ENCODE results near the gene ZNF200. TPM values are rescaled to one million over a fixed set of nuclear protein-coding genes. Genes with fewer than 3 reads are reported as not detected.

Gene ZNF200
- total and polyA plus RNA-seq, 2 experiments from 2014 or later, result 4.6 to 12.5 TPM

- peaks cover 10% of the 10 kb centered on the region for H3K4me1 ChIP-seq (ENCODE audit: insufficient read depth)
- H3K27me3 ChIP-seq, result peaks cover 3% of the 10 kb centered on the region
- WGBS (ENCODE audit: low lambda C conversion rate, missing lambda C conversion rate), result 22% methylated on average over 29 of the region's 29 CpGs
- no peaks in the 10 kb centered on the region for H4K20me1 ChIP-seq (ENCODE audit: insufficient read depth, poor library complexity, severe bottlenecking)
- H3K9me3 ChIP-seq (ENCODE audit: low read depth), result no peaks in the 10 kb centered on the region
- peak overlapping the region; percentile 82 for H3K4me2 ChIP-seq
- peaks cover 42% of the 10 kb centered on the region for H3K79me2 ChIP-seq
- H2AFZ ChIP-seq, result peak overlapping the region; percentile 94
- no peaks in the 10 kb centered on the region for H3K9me2 ChIP-seq (replicated peaks; ENCODE audit: insufficient read depth)
- no peaks in the 10 kb centered on the region for H3K36me3 ChIP-seq (replicated peaks; ENCODE audit: insufficient read depth, low read depth)
- H3K4me3 ChIP-seq, result peak overlapping the region; percentile 91
- no peak for DNase-seq (ENCODE audit: low spot score)
- peak overlapping the region; percentile 100 for H3K27ac ChIP-seq
- TF ChIP-seq EZH2 (IDR thresholded peaks at IDR 0.05; ENCODE audit: borderline replicate concordance), result no peak
- no peak for TF ChIP-seq EZH2phosphoT487 (IDR thresholded peaks at IDR 0.05; ENCODE audit: low read depth, severe bottlenecking, unreplicated experiment)
- TF ChIP-seq CTCF (IDR thresholded peaks at IDR 0.05; ENCODE audit: poor library complexity), result no peak
Observed at GRCh38 chr16:3282103-3282729, 47.3 kb upstream of the ZNF200 start.

DNA sequence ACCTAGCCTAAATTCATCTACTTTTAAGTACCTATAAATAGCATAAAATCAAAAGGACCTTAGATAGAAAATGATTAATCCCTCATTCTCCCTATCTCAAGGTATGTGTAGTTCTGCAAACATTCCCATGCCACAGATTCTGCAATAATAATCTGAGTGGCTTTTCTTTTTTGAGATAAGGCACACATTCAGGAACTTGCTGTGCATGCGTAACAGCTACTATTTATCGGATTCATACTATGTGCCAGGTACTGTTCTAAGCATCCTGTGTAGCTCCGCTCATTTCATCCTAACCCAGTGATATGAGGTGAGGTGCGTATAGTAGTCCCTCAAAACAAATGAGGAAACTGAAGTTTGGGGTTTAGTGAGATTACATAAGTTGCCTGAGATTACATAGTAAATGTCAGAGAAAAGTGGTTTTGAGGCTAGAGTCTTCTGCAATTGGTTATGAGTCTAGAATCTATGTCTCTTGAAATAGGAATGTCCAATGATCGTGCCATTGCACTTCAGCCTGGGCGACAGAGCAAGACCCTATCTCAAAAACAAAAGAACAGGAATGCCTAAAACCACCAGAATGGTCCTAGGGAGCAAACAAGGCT is 46.4 kb upstream of the ZNF200 start:
- H3K36me3 ChIP-seq (replicated peaks; ENCODE audit: insufficient read depth, low read depth), result no peaks in the 10 kb centered on the region
- H3K79me2 ChIP-seq, result peaks cover 33% of the 10 kb centered on the region
- no peak for DNase-seq (ENCODE audit: low spot score)
- peak overlapping the region; percentile 100 for H3K27ac ChIP-seq
- peaks cover 12% of the 10 kb centered on the region for H3K27me3 ChIP-seq
- H3K4me3 ChIP-seq, result no peak overlapping the region
- TF ChIP-seq CTCF (IDR thresholded peaks at IDR 0.05; ENCODE audit: poor library complexity) (no peak), EZH2phosphoT487 (IDR thresholded peaks at IDR 0.05; ENCODE audit: low read depth, severe bottlenecking, unreplicated experiment) (no peak), EZH2 (IDR thresholded peaks at IDR 0.05; ENCODE audit: borderline replicate concordance) (no peak)
- WGBS (ENCODE audit: low lambda C conversion rate, missing lambda C conversion rate), result 97% methylated on average over 6 of the region's 6 CpGs
- H3K9me3 ChIP-seq (ENCODE audit: low read depth), result no peaks in the 10 kb centered on the region
- peaks cover 10% of the 10 kb centered on the region for H3K4me1 ChIP-seq (ENCODE audit: insufficient read depth)
- peak overlapping the region; percentile 82 for H3K4me2 ChIP-seq
- no peak overlapping the region for H2AFZ ChIP-seq
- no peaks in the 10 kb centered on the region for H3K9me2 ChIP-seq (replicated peaks; ENCODE audit: insufficient read depth)
- H4K20me1 ChIP-seq (ENCODE audit: insufficient read depth, poor library complexity, severe bottlenecking), result no peaks in the 10 kb centered on the region

DNA sequence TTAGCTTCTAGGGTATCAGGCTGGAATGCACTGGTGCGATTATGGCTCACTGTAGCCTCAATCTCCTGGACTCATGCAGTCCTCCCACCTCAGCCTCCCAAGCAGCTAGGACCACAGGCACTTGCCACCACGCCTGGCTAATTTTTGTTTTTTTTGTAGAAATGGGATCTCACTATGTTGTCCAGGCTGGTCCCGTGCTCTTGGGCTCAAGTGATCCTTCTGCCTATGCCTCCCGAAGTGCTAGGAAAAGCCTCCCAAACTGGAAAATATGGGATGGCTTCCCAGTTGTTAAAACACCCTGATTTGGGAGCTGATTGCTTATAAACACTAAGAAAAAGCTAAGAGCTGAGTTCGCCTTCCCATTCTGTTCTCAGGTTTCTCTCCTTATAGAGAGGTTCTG is 41.7 kb upstream of the ZNF200 start:
- no peaks in the 10 kb centered on the region for H3K9me2 ChIP-seq (replicated peaks; ENCODE audit: insufficient read depth)
- H4K20me1 ChIP-seq (ENCODE audit: insufficient read depth, poor library complexity, severe bottlenecking), result no peaks in the 10 kb centered on the region
- no peaks in the 10 kb centered on the region for H3K9me3 ChIP-seq (ENCODE audit: low read depth)
- no peak overlapping the region for H3K27ac ChIP-seq
- peaks cover 12% of the 10 kb centered on the region for H3K27me3 ChIP-seq
- TF ChIP-seq EZH2 (IDR thresholded peaks at IDR 0.05; ENCODE audit: borderline replicate concordance), result no peak
- H3K36me3 ChIP-seq (replicated peaks; ENCODE audit: insufficient read depth, low read depth), result no peaks in the 10 kb centered on the region
- H3K79me2 ChIP-seq, result peaks cover 3% of the 10 kb centered on the region
- H3K4me3 ChIP-seq, result no peak overlapping the region
- H3K4me1 ChIP-seq (ENCODE audit: insufficient read depth), result peaks cover 1% of the 10 kb centered on the region
- no peak overlapping the region for H2AFZ ChIP-seq
- WGBS (ENCODE audit: low lambda C conversion rate, missing lambda C conversion rate), result 91% methylated on average over 5 of the region's 5 CpGs
- no peak overlapping the region for H3K4me2 ChIP-seq
- DNase-seq (ENCODE audit: low spot score), result no peak

DNA sequence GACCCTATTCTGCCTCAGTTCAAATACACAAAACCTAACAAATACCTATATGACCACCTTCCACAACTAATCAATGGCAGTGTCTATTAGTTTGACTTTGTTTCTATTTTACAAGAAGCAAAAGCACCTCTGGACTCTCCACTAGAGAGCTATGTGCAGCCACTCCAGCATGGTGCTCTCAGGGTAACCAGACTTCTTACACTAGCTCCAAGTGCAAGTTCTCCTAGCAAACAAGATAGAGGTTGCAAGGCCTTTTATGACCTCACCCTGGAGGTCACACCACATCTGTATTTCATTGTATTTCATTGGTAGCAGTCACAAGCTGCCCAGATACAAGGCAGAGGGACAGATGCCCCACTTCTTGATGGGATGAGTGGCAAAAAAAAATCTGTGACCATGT is 40.0 kb upstream of the ZNF200 start:
- Histone ChIP-seq H3K4me2 (no peak overlapping the region), H3K9me2 (replicated peaks; ENCODE audit: insufficient read depth) (no peaks in the 10 kb centered on the region), H3K27me3 (peaks cover 12% of the 10 kb centered on the region), H3K4me3 (no peak overlapping the region), H3K27ac (no peak overlapping the region), H2AFZ (no peak overlapping the region), H3K79me2 (no peaks in the 10 kb centered on the region), H4K20me1 (ENCODE audit: insufficient read depth, poor library complexity, severe bottlenecking) (no peaks in the 10 kb centered on the region), H3K4me1 (ENCODE audit: insufficient read depth) (no peaks in the 10 kb centered on the region), H3K36me3 (replicated peaks; ENCODE audit: insufficient read depth, low read depth) (no peaks in the 10 kb centered on the region), H3K9me3 (ENCODE audit: low read depth) (no peaks in the 10 kb centered on the region)
- no peak for DNase-seq (ENCODE audit: low spot score)
- TF ChIP-seq EZH2 (IDR thresholded peaks at IDR 0.05; ENCODE audit: borderline replicate concordance) (no peak), EZH2phosphoT487 (IDR thresholded peaks at IDR 0.05; ENCODE audit: low read depth, severe bottlenecking, unreplicated experiment) (no peak), CTCF (IDR thresholded peaks at IDR 0.05; ENCODE audit: poor library complexity) (no peak)

Measured in hepatocyte (in vitro differentiated cells).